Jurkat, Clone E6-1 (cell line): ENCODE measurements around the gene COPG2.
A peak's percentile ranks its signal among the peaks of the same experiment; 100 is the strongest.

Experiments
- DNase-seq: peaks from one replicate; pipeline ENCODE4 v3.0.0-alpha.2; 2011; ENCODE audit warnings: low read depth, low spot score
- H3K4me3 ChIP-seq: 2 replicates; pipeline ENCODE4 v1.5.1; 2011; ENCODE audit warnings: mild to moderate bottlenecking, low read length, control low read depth, moderate library complexity

Gene COPG2

GRCh38 chr7:130486954-130487436, 181.6 kb downstream of the COPG2 start:
- no peak for DNase-seq
- H3K4me3 ChIP-seq: no peak overlapping the region

GRCh38 chr7:130486114-130486953, 182.2 kb downstream of the COPG2 start:
- no peak overlapping the region for H3K4me3 ChIP-seq
- DNase-seq: no peak

- DNase-seq: no peak
- H3K4me3 ChIP-seq: no peak overlapping the region
Measured at GRCh38 chr7:130485734-130486113, 182.8 kb downstream of the COPG2 start.

GRCh38 chr7:130483031-130483430, 185.5 kb downstream of the COPG2 start:
- no peak for DNase-seq
- H3K4me3 ChIP-seq: no peak overlapping the region

- H3K4me3 ChIP-seq: no peak overlapping the region
- no peak for DNase-seq
Measured at GRCh38 chr7:130481898-130482297, 186.7 kb downstream of the COPG2 start.

- DNase-seq: no peak
- H3K4me3 ChIP-seq: no peak overlapping the region
Measured at GRCh38 chr7:130479716-130480400, 188.7 kb downstream of the COPG2 start.

GRCh38 chr7:130478991-130479390, 189.6 kb downstream of the COPG2 start:
- no peak overlapping the region for H3K4me3 ChIP-seq
- no peak for DNase-seq

- no peak overlapping the region for H3K4me3 ChIP-seq
- DNase-seq: no peak
Measured at GRCh38 chr7:130476297-130477150, 192.0 kb downstream of the COPG2 start.

GRCh38 chr7:130475776-130476175, 192.8 kb downstream of the COPG2 start:
- no peak for DNase-seq
- H3K4me3 ChIP-seq: no peak overlapping the region

GRCh38 chr7:130473876-130474275, 194.7 kb downstream of the COPG2 start:
- no peak for DNase-seq
- no peak overlapping the region for H3K4me3 ChIP-seq

- DNase-seq: no peak
- H3K4me3 ChIP-seq: no peak overlapping the region
Measured at GRCh38 chr7:130473289-130473688, 195.3 kb downstream of the COPG2 start.

GRCh38 chr7:130471974-130472373, 196.6 kb downstream of the COPG2 start:
- no peak overlapping the region for H3K4me3 ChIP-seq
- no peak for DNase-seq

- H3K4me3 ChIP-seq: no peak overlapping the region
- DNase-seq: no peak
Measured at GRCh38 chr7:130468612-130469011, 199.9 kb downstream of the COPG2 start.

GRCh38 chr7:130463553-130464434, 204.8 kb downstream of the COPG2 start:
- H3K4me3 ChIP-seq: no peak overlapping the region
- DNase-seq: peak; percentile 29

GRCh38 chr7:130461272-130461671, 207.3 kb downstream of the COPG2 start:
- no peak for DNase-seq
- no peak overlapping the region for H3K4me3 ChIP-seq

GRCh38 chr7:130458257-130458656, 210.3 kb downstream of the COPG2 start:
- DNase-seq: no peak
- no peak overlapping the region for H3K4me3 ChIP-seq
